HL-60 (cell line): ENCODE data around the gene ALMS1.

Experiments
- CTCF ChIP-seq: IDR thresholded peaks from one replicate; pipeline ENCODE4 v1.5.1; 2011; ENCODE audit warnings: low read length, control low read depth, inconsistent platforms; ENCODE audit not compliant: insufficient read depth
- GABPA ChIP-seq: IDR thresholded peaks from 2 replicates; pipeline ENCODE4 v1.6.1; 2012; ENCODE audit warnings: low read depth
- POLR2AphosphoS5 ChIP-seq: IDR thresholded peaks from 2 replicates; pipeline ENCODE4 v1.6.1; 2012; ENCODE audit warnings: low read depth
- SPI1 ChIP-seq: IDR thresholded peaks from 2 replicates; pipeline ENCODE4 v1.6.1; 2012; ENCODE audit warnings: low read depth, mild to moderate bottlenecking, borderline replicate concordance

GRCh38 chr2:73448856-73449255 lies 63.2 kb downstream of the ALMS1 start:
- TF ChIP-seq CTCF = no peak
- no peak for TF ChIP-seq POLR2AphosphoS5
- TF ChIP-seq GABPA = no peak
- no peak for TF ChIP-seq SPI1
